ENCODE results near the gene CHST14.

Gene CHST14

GRCh38 chr15:40467261-40467615 lies 3.5 kb upstream of the CHST14 start:
- Mint-ChIP-seq H3K4me3 (peak overlapping the region; percentile 4), H3K27ac (peak overlapping the region; percentile 55), H3K4me1 (peaks cover 34% of the 10 kb centered on the region), H3K9me3 (no peaks in the 10 kb centered on the region), H3K27me3 (no peaks in the 10 kb centered on the region), H3K36me3 (peaks cover 5% of the 10 kb centered on the region)

DNA sequence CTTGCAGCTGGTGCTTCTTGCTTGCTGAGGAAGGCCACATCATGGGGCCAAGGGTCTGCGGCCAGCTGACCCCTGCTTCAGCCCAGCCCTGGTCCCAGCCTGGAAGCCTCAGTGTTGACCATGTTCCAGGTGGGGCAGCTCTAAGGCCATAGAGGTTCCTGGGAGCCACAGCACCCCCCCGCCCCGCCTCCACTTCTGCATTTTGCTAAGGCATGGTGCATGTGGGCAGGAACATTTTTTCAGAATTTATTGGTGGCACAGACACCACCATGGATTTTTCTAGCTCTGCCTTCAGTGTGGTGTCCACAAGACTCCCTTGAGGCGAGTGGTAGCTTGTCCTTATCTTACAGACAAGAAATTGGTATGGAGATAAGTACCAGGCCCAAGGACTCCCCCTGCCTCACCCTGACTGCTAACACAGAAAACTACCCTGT lies 1.9 kb upstream of the CHST14 start:
- Mint-ChIP-seq H3K27ac (no peak overlapping the region), H3K4me3 (no peak overlapping the region), H3K27me3 (no peaks in the 10 kb centered on the region)

GRCh38 chr15:40469776-40470390 lies 901 bp upstream of the CHST14 start:
- Mint-ChIP-seq H3K36me3 (peaks cover 5% of the 10 kb centered on the region), H3K27me3 (no peaks in the 10 kb centered on the region), H3K4me1 (peaks cover 40% of the 10 kb centered on the region), H3K9me3 (no peaks in the 10 kb centered on the region), H3K4me3 (peak overlapping the region; percentile 54), H3K27ac (peak overlapping the region; percentile 81)

More for the DNA sequence above, 1.9 kb upstream of the CHST14 start:
- H3K36me3 Mint-ChIP-seq = peaks cover 5% of the 10 kb centered on the region
- peaks cover 40% of the 10 kb centered on the region for H3K4me1 Mint-ChIP-seq
- H3K9me3 Mint-ChIP-seq = no peaks in the 10 kb centered on the region

GRCh38 chr15:40471105-40471807 lies 472 bp downstream of the CHST14 start:
- Mint-ChIP-seq H3K36me3 (peaks cover 2% of the 10 kb centered on the region), H3K4me3 (peak overlapping the region; percentile 83), H3K27me3 (no peaks in the 10 kb centered on the region), H3K9me3 (no peaks in the 10 kb centered on the region), H3K27ac (peak overlapping the region; percentile 65), H3K4me1 (peaks cover 40% of the 10 kb centered on the region)

DNA sequence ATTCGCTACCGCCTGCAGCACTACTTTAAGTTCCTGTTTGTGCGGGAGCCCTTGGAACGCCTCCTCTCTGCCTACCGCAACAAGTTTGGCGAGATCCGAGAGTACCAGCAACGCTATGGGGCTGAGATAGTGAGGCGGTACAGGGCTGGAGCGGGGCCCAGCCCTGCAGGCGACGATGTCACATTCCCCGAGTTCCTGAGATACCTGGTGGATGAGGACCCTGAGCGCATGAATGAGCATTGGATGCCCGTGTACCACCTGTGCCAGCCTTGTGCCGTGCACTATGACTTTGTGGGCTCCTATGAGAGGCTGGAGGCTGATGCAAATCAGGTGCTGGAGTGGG lies 995 bp downstream of the CHST14 start:
- Mint-ChIP-seq H3K27me3 (no peaks in the 10 kb centered on the region), H3K9me3 (no peaks in the 10 kb centered on the region), H3K4me1 (peaks cover 36% of the 10 kb centered on the region), H3K36me3 (no peaks in the 10 kb centered on the region), H3K4me3 (peak overlapping the region; percentile 83), H3K27ac (peak overlapping the region; percentile 65)

DNA sequence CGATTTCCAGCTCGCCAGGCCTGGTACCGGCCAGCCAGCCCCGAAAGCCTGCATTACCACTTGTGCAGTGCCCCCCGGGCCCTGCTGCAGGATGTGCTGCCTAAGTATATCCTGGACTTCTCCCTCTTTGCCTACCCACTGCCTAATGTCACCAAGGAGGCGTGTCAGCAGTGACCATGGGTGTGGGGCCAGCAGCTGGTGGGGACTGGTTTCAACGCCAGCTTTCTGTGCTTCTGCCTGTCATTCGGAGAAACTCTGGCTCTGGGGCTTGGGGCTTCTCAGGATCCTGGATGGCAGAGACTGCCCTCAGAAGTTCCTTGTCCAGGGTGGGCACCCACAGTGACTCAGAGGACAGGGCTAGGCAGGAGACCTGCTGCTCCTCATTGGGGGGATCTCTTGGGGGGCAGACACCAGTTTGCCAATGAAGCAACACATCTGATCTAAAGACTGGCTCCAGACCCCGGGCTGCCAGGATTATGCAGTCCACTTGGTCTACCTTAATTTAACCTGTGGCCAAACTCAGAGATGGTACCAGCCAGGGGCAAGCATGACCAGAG lies 1.5 kb downstream of the CHST14 start:
- Mint-ChIP-seq H3K27me3 (no peaks in the 10 kb centered on the region), H3K36me3 (no peaks in the 10 kb centered on the region), H3K9me3 (no peaks in the 10 kb centered on the region), H3K4me3 (peak overlapping the region; percentile 83), H3K27ac (no peak overlapping the region), H3K4me1 (peaks cover 31% of the 10 kb centered on the region)

GRCh38 chr15:40474581-40474980 lies 3.8 kb downstream of the CHST14 start:
- Mint-ChIP-seq H3K27me3 (no peaks in the 10 kb centered on the region), H3K27ac (no peak overlapping the region), H3K4me3 (no peak overlapping the region), H3K4me1 (peaks cover 21% of the 10 kb centered on the region), H3K9me3 (no peaks in the 10 kb centered on the region), H3K36me3 (no peaks in the 10 kb centered on the region)

- Mint-ChIP-seq H3K36me3 (no peaks in the 10 kb centered on the region), H3K4me3 (no peak overlapping the region), H3K27me3 (no peaks in the 10 kb centered on the region), H3K27ac (no peak overlapping the region), H3K4me1 (peaks cover 3% of the 10 kb centered on the region), H3K9me3 (no peaks in the 10 kb centered on the region)
These were observed 7.0 kb downstream of the CHST14 start for GRCh38 chr15:40477642-40478327.

GRCh38 chr15:40479024-40479423 lies 8.2 kb downstream of the CHST14 start:
- Mint-ChIP-seq H3K27ac (peak overlapping the region; percentile 63), H3K4me1 (no peaks in the 10 kb centered on the region), H3K36me3 (no peaks in the 10 kb centered on the region), H3K27me3 (no peaks in the 10 kb centered on the region), H3K4me3 (no peak overlapping the region), H3K9me3 (no peaks in the 10 kb centered on the region)

DNA sequence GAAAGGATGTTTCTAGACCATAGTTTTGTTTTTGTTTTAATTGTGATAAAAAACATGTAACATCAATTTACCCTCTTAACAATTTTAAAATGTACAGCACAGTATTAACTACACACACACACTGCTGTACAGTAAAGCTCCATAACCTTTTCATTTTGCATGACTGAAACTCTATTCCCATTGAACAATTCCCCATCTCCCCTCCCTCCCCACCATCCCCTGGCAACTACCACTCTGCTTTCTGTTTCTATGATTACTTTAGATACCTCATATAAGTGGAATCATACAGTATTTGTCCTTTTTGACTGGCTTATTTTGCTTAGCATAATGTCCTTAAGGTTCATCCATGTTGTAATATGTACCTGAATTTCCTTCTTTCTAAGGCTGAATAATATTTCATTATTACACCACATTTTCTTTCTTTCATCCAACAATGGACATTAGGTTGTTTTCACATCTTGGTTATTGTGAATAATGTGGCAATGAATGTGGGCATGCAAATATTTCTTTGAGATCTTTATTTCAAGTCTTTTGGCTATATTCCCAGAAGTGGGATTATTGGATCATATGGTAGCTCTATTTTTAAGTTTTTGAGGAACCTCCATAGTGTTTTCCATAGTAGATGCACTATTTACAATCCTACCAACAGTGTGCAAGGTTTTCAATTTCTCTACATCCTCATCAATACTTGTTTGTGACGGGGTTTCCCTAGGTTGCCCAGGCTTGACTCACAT lies 10.7 kb downstream of the CHST14 start:
- Mint-ChIP-seq H3K9me3 (no peaks in the 10 kb centered on the region), H3K4me3 (no peak overlapping the region), H3K4me1 (no peaks in the 10 kb centered on the region), H3K27ac (no peak overlapping the region), H3K27me3 (no peaks in the 10 kb centered on the region), H3K36me3 (no peaks in the 10 kb centered on the region)

GRCh38 chr15:40483919-40484318 lies 13.1 kb downstream of the CHST14 start:
- Mint-ChIP-seq H3K36me3 (no peaks in the 10 kb centered on the region), H3K4me3 (no peak overlapping the region), H3K27ac (no peak overlapping the region), H3K4me1 (no peaks in the 10 kb centered on the region), H3K27me3 (no peaks in the 10 kb centered on the region), H3K9me3 (no peaks in the 10 kb centered on the region)

GRCh38 chr15:40486066-40486770 lies 15.4 kb downstream of the CHST14 start:
- no peak overlapping the region for H3K27ac Mint-ChIP-seq
- H3K4me1 Mint-ChIP-seq = no peaks in the 10 kb centered on the region
- no peak overlapping the region for H3K4me3 Mint-ChIP-seq
- H3K9me3 Mint-ChIP-seq = no peaks in the 10 kb centered on the region
- H3K36me3 Mint-ChIP-seq = no peaks in the 10 kb centered on the region
- no peaks in the 10 kb centered on the region for H3K27me3 Mint-ChIP-seq

DNA sequence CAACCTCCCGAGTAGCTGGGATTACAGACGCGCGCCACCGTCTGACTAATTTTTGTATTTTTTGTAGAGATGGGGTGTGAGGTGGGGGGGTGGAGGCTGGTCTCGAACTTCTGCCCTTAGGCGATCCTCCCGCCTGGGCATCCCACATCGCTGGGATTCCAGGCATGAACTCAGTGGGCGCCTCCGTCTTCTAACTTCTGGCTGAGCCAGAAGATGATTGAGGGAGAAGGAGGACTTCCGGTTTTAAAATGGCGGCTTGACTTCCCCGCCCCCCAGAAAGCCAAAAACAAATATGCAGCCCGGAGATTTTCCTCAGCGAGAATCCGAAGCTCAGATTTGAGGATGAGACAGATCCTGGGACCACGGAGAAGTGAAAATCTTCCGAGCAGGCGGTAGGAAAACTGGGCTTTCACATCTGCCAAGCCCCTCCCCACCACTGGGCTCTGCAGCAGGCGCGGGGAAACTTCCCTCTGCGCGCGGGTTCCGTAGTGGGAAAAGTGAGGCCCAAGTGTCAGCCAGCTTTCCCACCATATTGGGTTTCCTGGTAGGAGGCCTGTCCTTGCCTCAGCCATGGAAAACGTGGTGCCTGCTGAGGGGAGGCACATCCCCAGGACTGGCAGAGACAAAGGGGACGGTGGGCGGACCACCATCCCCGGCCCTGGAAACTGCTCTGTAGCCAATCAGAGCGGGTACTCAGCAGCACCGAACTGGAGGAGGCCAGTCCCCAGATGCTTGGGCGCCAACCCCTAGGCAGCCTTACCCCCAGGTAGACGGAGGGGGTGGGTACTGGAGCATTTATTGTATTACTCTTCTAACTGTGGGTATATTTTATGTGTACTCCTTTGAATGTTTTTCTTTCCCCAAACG lies 17.3 kb downstream of the CHST14 start:
- Mint-ChIP-seq H3K4me3 (no peak overlapping the region), H3K4me1 (peaks cover 5% of the 10 kb centered on the region), H3K27ac (no peak overlapping the region), H3K36me3 (no peaks in the 10 kb centered on the region), H3K9me3 (no peaks in the 10 kb centered on the region), H3K27me3 (no peaks in the 10 kb centered on the region)
